Endometrial microvascular endothelial cells (primary cell): Measurements from ENCODE around the gene IGLL1. TPM values are rescaled to one million over a fixed set of nuclear protein-coding genes. Genes with fewer than 3 reads are reported as not detected.
"Not testable (repeated sequence)": the region's sequence is repeated elsewhere in the genome, so short reads cannot be mapped to it uniquely, and the experiment has no call there.

Source experiments
- in situ Hi-C: cut with HindIII; loops from 2 replicates; pipeline ENCODE4 v1.10.0; 2017; ENCODE audit warnings: low sequenced_read_pairs, low pct_unique_long_range_greater_than_20kb; ENCODE audit errors: inconsistent ontology term
- total RNA-seq: library from RNA; depleted of rRNA; stranded (reverse); fragments of >200 nt; gene quantifications from one replicate; pipeline ENCODE4 v1.2.3, GENCODE V29; 2015; ENCODE audit errors: inconsistent ontology term

IGLL1 gene
- total RNA-seq, 1 donor from 2014 or later: not detected

- in situ Hi-C loops: no loop called here
Observed at GRCh38 chr22:23569291-23569690, 10.8 kb downstream of the IGLL1 start.

GRCh38 chr22:23566705-23567475 lies 13.2 kb downstream of the IGLL1 start:
- in situ Hi-C loops: no loop called here

- in situ Hi-C loops: no loop called here
Observed at GRCh38 chr22:23565915-23566704, 14.0 kb downstream of the IGLL1 start.

- in situ Hi-C loops: no loop called here
Observed at GRCh38 chr22:23565305-23565914, 14.7 kb downstream of the IGLL1 start.

- in situ Hi-C loops: no loop called here
Observed at GRCh38 chr22:23564276-23564675, 15.8 kb downstream of the IGLL1 start.

- in situ Hi-C loops: no loop called here
Observed at GRCh38 chr22:23563111-23563510, 17.0 kb downstream of the IGLL1 start.

GRCh38 chr22:23562186-23562585 lies 17.9 kb downstream of the IGLL1 start:
- in situ Hi-C loops: no loop called here

GRCh38 chr22:23561025-23561510 lies 19.0 kb downstream of the IGLL1 start:
- in situ Hi-C loops: not testable (repeated sequence)

GRCh38 chr22:23560215-23560614 lies 19.9 kb downstream of the IGLL1 start:
- in situ Hi-C loops: not testable (repeated sequence)

- in situ Hi-C loops: no loop called here
Observed at GRCh38 chr22:23557467-23557866, 22.6 kb downstream of the IGLL1 start.

- in situ Hi-C loops: no loop called here
Observed at GRCh38 chr22:23557036-23557435, 23.1 kb downstream of the IGLL1 start.

- in situ Hi-C loops: no loop called here
Observed at GRCh38 chr22:23556026-23556620, 24.0 kb downstream of the IGLL1 start.

- in situ Hi-C loops: no loop called here
Observed at GRCh38 chr22:23555118-23555517, 25.0 kb downstream of the IGLL1 start.

GRCh38 chr22:23553924-23554870 lies 25.9 kb downstream of the IGLL1 start:
- in situ Hi-C loops: no loop called here

- in situ Hi-C loops: no loop called here
Observed at GRCh38 chr22:23553438-23553837, 26.7 kb downstream of the IGLL1 start.

- in situ Hi-C loops: no loop called here
Observed at GRCh38 chr22:23552573-23552972, 27.5 kb downstream of the IGLL1 start.

- in situ Hi-C loops: no loop called here
Observed at GRCh38 chr22:23551385-23551784, 28.7 kb downstream of the IGLL1 start.

GRCh38 chr22:23550049-23550650 lies 29.9 kb downstream of the IGLL1 start:
- in situ Hi-C loops: no loop called here
